BJ (cell line): ENCODE results near the gene TSEN2. TPM values are rescaled to one million over a fixed set of nuclear protein-coding genes. Genes with fewer than 3 reads are reported as not detected.

ENCODE experiments used
- CTCF ChIA-PET: fragments of 350-600 bp; formaldehyde crosslinking; extraction: SDS; loops from one replicate; lab custom pipeline; 2021; ENCODE audit warnings: antibody characterized with exemption, inconsistent platforms; lab: Yijun Ruan, JAX
- POLR2A ChIA-PET: fragments of 300-600 bp; sonication (Branson Sonifier 250); formaldehyde crosslinking; extraction: SDS; loops from one replicate; lab custom pipeline; 2021; ENCODE audit warnings: antibody characterized with exemption; lab: Charles Lee
- DNase-seq: peaks from one replicate; pipeline ENCODE4 v3.0.0-alpha.2; 2011; ENCODE audit warnings: low read depth
- H3K27me3 ChIP-seq: 2 replicates; pipeline ENCODE4 v1.6.0; 2011; ENCODE audit warnings: low read length; ENCODE audit not compliant: control insufficient read depth, insufficient read depth
- H3K36me3 ChIP-seq: 2 replicates; pipeline ENCODE4 v1.5.1; 2011; ENCODE audit warnings: low read length; ENCODE audit not compliant: control insufficient read depth, insufficient read depth
- H3K4me3 ChIP-seq: 2 replicates; pipeline ENCODE4 v1.5.1; 2011; ENCODE audit warnings: low read depth, mild to moderate bottlenecking, control low read depth, low read length
- CTCF ChIP-seq: IDR thresholded peaks from 2 replicates; pipeline ENCODE4 v1.5.1; 2011; ENCODE audit warnings: low read depth, mild to moderate bottlenecking, control low read depth, inconsistent platforms, low read length, moderate library complexity; ENCODE audit not compliant: insufficient read depth
- polyA plus RNA-seq: library from polyadenylated mRNA; depleted of rRNA; stranded (reverse); fragments of >200 nt; gene quantifications from 2 replicates; pipeline ENCODE4 v1.2.3, GENCODE V29; 2011

TSEN2 gene
- polyA plus RNA-seq, 1 experiment, result 8.0 TPM

- no peak for DNase-seq
- ChIA-PET POLR2A (no interaction called here), CTCF (interaction anchor here (1.3 to 14.7 kb wide), 2 partner anchors 8 to 335 kb away, joined by 6 to 411 read pairs; no protein-coding TSS in a partner anchor)
- no peaks in the 10 kb centered on the region for H3K36me3 ChIP-seq
- H3K27me3 ChIP-seq, result no peaks in the 10 kb centered on the region
- no peak overlapping the region for H3K4me3 ChIP-seq
- no peak for TF ChIP-seq CTCF
Measured at GRCh38 chr3:12472000-12472610, 12.2 kb upstream of the TSEN2 start.

- ChIA-PET CTCF (interaction anchor here (1.6 to 14.7 kb wide), 2 partner anchors 297 to 336 kb away, joined by 6 to 411 read pairs; no protein-coding TSS in a partner anchor), POLR2A (no interaction called here)
- H3K27me3 ChIP-seq, result no peaks in the 10 kb centered on the region
- no peak for DNase-seq
- no peak overlapping the region for H3K4me3 ChIP-seq
- H3K36me3 ChIP-seq, result no peaks in the 10 kb centered on the region
- no peak for TF ChIP-seq CTCF
Measured at GRCh38 chr3:12472796-12473195, 11.5 kb upstream of the TSEN2 start.

GRCh38 chr3:12473511-12473910 is 10.8 kb upstream of the TSEN2 start:
- TF ChIP-seq CTCF, result no peak
- POLR2A ChIA-PET, result no interaction called here

GRCh38 chr3:12476238-12476897 is 7.9 kb upstream of the TSEN2 start:
- DNase-seq, result peak; percentile 19
- H3K36me3 ChIP-seq, result no peaks in the 10 kb centered on the region
- TF ChIP-seq CTCF, result no peak
- no peak overlapping the region for H3K4me3 ChIP-seq
- ChIA-PET CTCF (interaction anchor here (0.6 to 14.7 kb wide), 7 partner anchors 7 to 489 kb away, joined by 3 to 411 read pairs (median 5); partner anchors contain the start of gene TSEN2), POLR2A (interaction anchor here (0.5 kb wide), 1 partner anchor 1108 kb away, joined by 14 read pairs; no protein-coding TSS in a partner anchor)
- no peaks in the 10 kb centered on the region for H3K27me3 ChIP-seq

More at GRCh38 chr3:12473511-12473910, 10.8 kb upstream of the TSEN2 start:
- DNase-seq, result no peak
- Histone ChIP-seq H3K27me3 (no peaks in the 10 kb centered on the region), H3K36me3 (no peaks in the 10 kb centered on the region), H3K4me3 (no peak overlapping the region)
- CTCF ChIA-PET, result interaction anchor here (1.6 to 14.7 kb wide), 2 partner anchors 297 to 337 kb away, joined by 6 to 411 read pairs; no protein-coding TSS in a partner anchor

- no peaks in the 10 kb centered on the region for H3K36me3 ChIP-seq
- TF ChIP-seq CTCF, result no peak
- POLR2A ChIA-PET, result no interaction called here
- DNase-seq, result no peak
- CTCF ChIA-PET, result interaction anchor here (0.6 to 14.7 kb wide), 5 partner anchors 59 to 490 kb away, joined by 3 to 411 read pairs (median 6); no protein-coding TSS in a partner anchor
- no peak overlapping the region for H3K4me3 ChIP-seq
- no peaks in the 10 kb centered on the region for H3K27me3 ChIP-seq
Measured at GRCh38 chr3:12477256-12477655, 7.0 kb upstream of the TSEN2 start.
